ENCODE measurements around the gene ENTHD1.

DNA sequence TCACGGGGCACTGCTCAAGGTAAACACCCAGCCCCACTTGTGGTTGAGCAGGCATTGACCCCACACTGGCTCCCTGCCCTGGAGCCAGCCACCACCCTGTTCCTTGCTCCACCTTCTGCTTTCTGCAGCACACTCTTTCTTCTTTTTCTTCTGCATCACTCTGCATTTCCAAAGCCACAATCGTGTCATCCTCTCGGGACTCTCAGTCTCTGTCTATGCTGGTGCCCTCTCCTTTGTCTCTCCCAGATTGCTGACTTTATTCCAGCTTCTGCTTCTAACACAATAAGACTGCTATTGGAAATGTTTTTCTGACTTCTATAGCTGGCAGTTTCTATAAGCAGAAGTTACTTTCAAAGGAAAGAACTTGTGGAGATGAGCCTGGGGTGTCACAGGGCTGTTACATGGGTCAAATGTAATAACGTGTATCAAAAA is 21.8 kb upstream of the ENTHD1 start:
- TF ChIP-seq, protein P1, sequence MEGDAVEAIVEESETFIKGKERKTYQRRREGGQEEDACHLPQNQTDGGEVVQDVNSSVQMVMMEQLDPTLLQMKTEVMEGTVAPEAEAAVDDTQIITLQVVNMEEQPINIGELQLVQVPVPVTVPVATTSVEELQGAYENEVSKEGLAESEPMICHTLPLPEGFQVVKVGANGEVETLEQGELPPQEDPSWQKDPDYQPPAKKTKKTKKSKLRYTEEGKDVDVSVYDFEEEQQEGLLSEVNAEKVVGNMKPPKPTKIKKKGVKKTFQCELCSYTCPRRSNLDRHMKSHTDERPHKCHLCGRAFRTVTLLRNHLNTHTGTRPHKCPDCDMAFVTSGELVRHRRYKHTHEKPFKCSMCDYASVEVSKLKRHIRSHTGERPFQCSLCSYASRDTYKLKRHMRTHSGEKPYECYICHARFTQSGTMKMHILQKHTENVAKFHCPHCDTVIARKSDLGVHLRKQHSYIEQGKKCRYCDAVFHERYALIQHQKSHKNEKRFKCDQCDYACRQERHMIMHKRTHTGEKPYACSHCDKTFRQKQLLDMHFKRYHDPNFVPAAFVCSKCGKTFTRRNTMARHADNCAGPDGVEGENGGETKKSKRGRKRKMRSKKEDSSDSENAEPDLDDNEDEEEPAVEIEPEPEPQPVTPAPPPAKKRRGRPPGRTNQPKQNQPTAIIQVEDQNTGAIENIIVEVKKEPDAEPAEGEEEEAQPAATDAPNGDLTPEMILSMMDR (IDR thresholded peaks at IDR 0.05; ENCODE audit: extremely low read depth in 1 of 2, insufficient read depth in 1 of 2, low read depth in 1 of 2, low read length in 2 of 2) = no peak
- TF ChIP-seq, protein P2, sequence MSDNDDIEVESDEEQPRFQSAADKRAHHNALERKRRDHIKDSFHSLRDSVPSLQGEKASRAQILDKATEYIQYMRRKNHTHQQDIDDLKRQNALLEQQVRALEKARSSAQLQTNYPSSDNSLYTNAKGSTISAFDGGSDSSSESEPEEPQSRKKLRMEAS (IDR thresholded peaks at IDR 0.05; ENCODE audit: insufficient read depth, insufficient read length) = no peak
- no peak for TF ChIP-seq POLR2A (IDR thresholded peaks at IDR 0.05; ENCODE audit: low read depth, low read length)
- TF ChIP-seq JUN (IDR thresholded peaks at IDR 0.05; ENCODE audit: borderline replicate concordance, insufficient read depth, insufficient read length, low read depth) = no peak
